Smooth muscle cell of trachea (primary cell): Measurements from ENCODE around the gene LIN7A. TPM values are rescaled to one million over a fixed set of nuclear protein-coding genes. Genes with fewer than 3 reads are reported as not detected.

Experiments used
- total RNA-seq: library from RNA; depleted of rRNA; stranded (reverse); fragments of >200 nt; gene quantifications from 2 replicates; pipeline ENCODE4 v1.2.1, GENCODE V29; 2014

Gene LIN7A
- 12.4 and 19.7 TPM in 2 replicates for total RNA-seq

DNA sequence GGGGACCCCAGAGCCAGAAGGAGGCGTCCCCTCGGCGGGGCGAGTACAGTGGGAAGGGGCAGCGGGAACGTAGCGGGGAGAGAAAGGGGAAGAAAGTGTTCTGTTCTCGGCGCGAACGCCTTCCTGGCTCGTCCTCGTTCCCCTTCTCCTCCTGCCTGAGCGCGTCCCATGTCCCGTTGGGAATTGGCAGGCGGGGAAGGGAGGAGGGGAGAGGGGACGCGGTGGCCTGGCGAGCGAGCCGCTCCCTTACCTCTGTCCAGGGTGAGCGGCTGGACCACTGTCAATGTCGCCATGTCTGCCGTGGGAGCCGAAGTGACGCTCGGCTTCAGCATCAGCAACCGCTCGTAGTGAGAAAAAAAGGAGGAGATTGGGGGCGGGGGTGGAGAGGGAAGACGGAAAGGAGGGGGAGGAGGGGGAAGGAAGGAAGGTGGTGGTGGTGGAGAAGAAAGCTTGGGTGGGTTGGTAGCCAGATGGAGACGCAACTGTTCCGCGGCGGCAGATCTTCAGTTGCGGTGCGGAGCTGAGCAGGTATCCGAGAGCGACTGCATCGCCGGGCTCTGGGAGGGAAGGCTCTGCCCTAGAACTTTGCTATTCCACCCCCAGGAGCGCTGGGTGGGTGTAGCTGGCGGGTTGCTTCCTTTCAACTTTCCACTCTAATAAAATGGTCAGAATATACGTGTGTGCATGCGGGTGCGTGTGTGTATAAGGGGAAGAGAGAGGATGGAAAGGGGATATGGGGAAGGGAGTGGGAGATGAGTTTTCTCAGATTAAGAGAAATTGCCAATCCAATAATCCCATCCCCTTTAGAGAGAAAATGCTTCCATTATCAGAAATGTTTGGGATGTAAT lies at the start of gene LIN7A:
Gene LIN7A, minus strand, starts transcription at position 544 of the 848 bp plus-strand sequence. Its CDS starts 212 bp downstream, at position 332.

Other genes starting within 250 kb of the LIN7A start
- gene MYF6, start 230.3 kb downstream of the LIN7A start, total RNA-seq = not detected in 2 replicates
- gene MYF5, start 221.0 kb downstream of the LIN7A start, total RNA-seq = not detected in 2 replicates
- gene ACSS3, start 140.1 kb upstream of the LIN7A start, total RNA-seq = 15.7 and 19.8 TPM in 2 replicates